Fibroblast of lung (primary cell): ENCODE measurements around the gene MCCC1.

Experiments
- CTCF ChIP-seq, 2 donors: IDR thresholded peaks in 1 of 2; conservative IDR thresholded peaks in 1 of 2; 1 replicate in 1 of 2; 2 replicates in 1 of 2; pipeline ENCODE4 v1.5.1; 2011 to 2012; ENCODE audit warnings: low read length in 2 of 2, control low read depth in 1 of 2, inconsistent platforms in 1 of 2, low read depth in 1 of 2, mild to moderate bottlenecking in 1 of 2
- EZH2 ChIP-seq: IDR thresholded peaks from 2 replicates; pipeline ENCODE4 v1.5.1; 2012; ENCODE audit warnings: low read length, control low read depth, mild to moderate bottlenecking; ENCODE audit errors: missing control alignments

GRCh38 chr3:183117056-183117455 is 17.8 kb upstream of the MCCC1 start:
- TF ChIP-seq CTCF (conservative IDR thresholded peaks at IDR 0.05 in 1 of 2, IDR thresholded peaks at IDR 0.05 in 1 of 2; ENCODE audit: low read depth in 1 of 2, low read length in 2 of 2), result no peak
- no peak for TF ChIP-seq EZH2
